Ovary (tissue), 3 donors: ENCODE data around the gene HEPACAM2.

Experiments used
- CTCF ChIP-seq, 3 donors: fragments of 450-650 bp in 2 of 3; fragments of 200-600 bp in 1 of 3; IDR thresholded peaks; one replicate each; pipeline versions ENCODE4 v1.5.1 to v1.8.0; 2016 to 2022; ENCODE audit warnings: antibody characterized with exemption in 3 of 3, mild to moderate bottlenecking in 1 of 3
- EP300 ChIP-seq: sonication (generic); formaldehyde crosslinking; IDR thresholded peaks from one replicate; pipeline ENCODE4 v1.6.1; 2017; ENCODE audit warnings: antibody characterized with exemption
- POLR2A ChIP-seq: fragments of 450-650 bp; IDR thresholded peaks from one replicate; pipeline ENCODE4 v1.6.1; 2017; ENCODE audit warnings: antibody characterized with exemption, mild to moderate bottlenecking, moderate library complexity
- donor health status: DM: no; HTN: no; CAD: no.

GRCh38 chr7:93142127-93142526, 84.1 kb downstream of the HEPACAM2 start:
- TF ChIP-seq CTCF (IDR thresholded peaks at IDR 0.05): no peak
- TF ChIP-seq POLR2A: no peak
- no peak for TF ChIP-seq EP300
